GM19463 (cell line): ENCODE measurements around the gene RAB40C.

Experiments
- ATAC-seq: cut with Tn5 transposase; IDR thresholded peaks from one replicate; pipeline ENCODE4 v1.9.1; 2021; ENCODE audit warnings: mild to moderate bottlenecking, moderate library complexity; ENCODE audit not compliant: unreplicated experiment

The RAB40C gene

DNA sequence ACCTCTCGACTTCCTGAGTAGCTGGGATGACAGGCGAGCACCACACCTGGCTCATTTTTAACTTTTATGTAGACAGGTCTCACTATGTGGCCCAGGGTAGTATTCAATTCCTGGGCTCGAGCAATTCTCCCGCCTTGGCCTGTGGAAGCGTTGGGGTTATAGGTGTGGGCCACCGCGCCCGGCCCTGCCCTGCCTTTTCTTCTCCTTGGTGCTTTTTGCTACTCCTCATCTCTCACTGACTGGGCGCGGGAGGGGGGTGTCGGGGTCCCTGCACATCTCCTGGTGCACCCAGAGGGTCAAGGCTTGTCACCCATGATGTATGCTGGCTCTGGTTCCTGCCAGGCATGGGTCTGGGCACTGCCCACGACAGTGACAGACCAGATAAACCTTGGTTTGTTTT is 54.7 kb downstream of the RAB40C start:
- no peak for ATAC-seq

DNA sequence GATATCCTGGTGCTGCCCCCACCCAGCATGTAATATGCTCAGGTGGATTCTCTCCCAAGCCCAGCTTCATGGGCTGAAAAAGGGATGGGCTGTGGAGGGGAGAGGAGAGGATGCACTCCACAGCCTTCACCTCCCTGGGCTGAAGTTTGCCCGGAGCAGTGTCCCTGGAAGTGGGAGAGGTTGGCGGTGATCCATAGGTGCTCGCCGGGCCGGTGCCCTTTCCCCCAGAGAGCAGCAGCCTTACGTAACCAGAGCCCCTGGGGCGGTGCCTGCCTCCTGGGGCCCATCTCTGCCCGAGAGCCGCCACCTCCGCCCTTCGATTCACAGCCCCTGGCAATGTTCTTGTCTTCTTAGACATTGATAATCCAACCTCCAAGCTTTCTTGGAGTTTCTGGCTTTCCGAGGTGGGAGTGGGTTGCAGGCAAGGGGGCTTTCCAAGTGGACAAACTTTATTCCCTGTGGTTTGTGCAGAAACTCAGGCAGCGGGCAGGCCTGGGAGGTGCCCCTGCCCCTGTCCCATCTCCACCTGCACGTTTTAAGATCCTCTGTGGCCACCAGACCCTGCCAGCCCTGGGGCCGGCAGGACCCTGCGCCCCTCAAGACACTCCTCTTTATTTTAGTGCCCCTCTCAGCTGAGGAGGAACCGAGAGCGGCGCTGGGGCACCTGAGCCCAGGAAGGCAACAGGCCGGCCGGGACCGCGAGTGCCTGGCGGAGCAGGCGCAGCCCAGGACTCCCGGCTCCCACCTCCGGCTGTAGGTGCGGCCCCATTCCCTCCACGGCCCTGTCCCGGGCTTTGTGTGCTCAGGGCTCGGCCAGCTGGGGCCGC is 56.2 kb downstream of the RAB40C start:
- ATAC-seq = no peak

DNA sequence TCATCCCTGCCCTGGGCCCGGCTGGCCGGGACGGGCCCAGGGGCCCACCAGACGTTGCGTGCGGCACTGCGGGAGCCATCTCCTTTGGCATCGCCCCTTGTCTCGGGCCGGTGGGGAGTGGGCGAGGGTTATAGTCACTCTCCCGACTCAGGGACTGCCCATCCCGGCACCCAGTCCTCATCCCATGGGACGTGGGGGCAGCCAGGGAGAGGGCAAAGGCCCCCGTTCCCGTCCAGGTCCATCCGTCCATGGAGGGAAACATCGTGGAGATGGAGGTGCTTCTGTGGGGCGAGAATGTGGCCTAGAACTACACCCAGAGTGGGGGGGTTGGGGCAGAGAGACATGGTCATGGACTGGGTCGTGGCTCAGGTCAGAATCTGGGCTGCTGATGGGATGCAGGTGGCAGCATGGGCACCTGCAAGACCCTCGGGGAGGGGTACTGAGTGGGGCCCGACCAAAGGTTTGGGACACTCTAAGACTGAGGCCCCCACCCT is 56.9 kb downstream of the RAB40C start:
- ATAC-seq = no peak

DNA sequence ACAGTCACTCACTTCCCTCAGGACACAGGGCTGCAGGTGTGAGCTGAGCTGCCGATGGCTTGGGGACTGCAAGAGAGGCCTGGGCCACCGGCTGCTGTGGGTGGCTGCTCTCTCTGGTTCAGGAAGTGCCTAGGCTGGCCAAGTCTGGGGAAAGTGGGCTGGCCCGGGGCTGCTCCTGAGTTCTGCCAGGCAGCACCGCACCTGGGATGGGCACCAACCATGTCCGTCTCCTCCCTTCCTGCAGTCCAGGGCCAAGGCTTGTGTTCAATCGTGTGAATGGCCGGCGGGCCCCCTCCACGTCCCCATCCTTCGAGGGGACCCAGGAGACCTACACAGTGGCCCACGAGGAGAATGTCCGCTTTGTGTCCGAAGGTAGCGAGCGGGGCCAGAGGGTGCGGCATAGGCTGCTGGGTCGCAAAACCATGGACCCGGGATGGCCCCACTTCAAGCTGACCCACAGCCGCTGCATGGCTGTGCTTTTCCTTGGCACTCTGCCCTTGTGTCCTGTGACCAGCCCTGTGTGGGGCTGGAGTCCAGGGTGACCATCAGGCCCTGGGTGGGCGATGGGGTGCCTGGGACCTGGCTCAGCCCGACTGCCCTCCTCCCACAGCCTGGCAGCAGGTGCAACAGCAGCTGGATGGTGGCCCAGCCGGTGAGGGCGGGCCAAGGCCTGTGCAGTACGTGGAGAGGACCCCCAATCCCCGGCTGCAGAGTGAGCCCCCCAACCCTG is 57.5 kb downstream of the RAB40C start:
- ATAC-seq = no peak

DNA sequence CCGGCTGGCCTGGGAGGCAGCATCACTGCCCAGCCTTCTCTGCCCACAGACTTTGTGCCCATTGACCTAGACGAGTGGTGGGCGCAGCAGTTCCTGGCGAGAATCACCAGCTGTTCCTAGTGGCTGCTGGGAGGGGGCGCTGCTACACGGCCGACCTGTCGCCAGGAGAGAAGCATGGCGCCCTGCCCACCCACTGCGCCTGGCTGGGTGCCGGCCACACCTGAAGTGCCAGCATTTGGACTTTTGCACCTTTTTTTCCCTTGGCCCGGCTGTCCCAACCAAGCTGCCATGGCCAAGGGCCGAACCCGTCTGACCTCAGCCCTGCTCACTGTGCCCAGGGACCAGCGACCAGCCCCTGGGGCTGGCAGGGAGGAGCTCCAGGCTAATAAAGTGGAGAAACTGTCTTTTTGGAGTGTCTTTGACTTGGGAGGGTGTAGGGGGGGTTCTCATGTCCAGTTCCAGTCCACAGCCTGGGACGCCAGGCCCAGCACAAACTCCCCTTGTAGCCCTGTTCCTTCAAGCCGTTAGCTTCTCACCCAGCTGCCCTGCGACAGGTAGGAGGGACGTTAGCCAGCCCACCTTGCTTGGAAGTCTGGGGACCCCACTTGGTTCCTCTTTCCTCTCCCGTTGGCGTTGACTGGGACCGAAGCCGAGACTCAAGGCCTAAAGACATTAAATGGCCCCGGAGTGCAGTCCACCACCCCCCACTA is 58.4 kb downstream of the RAB40C start:
- ATAC-seq = no peak

DNA sequence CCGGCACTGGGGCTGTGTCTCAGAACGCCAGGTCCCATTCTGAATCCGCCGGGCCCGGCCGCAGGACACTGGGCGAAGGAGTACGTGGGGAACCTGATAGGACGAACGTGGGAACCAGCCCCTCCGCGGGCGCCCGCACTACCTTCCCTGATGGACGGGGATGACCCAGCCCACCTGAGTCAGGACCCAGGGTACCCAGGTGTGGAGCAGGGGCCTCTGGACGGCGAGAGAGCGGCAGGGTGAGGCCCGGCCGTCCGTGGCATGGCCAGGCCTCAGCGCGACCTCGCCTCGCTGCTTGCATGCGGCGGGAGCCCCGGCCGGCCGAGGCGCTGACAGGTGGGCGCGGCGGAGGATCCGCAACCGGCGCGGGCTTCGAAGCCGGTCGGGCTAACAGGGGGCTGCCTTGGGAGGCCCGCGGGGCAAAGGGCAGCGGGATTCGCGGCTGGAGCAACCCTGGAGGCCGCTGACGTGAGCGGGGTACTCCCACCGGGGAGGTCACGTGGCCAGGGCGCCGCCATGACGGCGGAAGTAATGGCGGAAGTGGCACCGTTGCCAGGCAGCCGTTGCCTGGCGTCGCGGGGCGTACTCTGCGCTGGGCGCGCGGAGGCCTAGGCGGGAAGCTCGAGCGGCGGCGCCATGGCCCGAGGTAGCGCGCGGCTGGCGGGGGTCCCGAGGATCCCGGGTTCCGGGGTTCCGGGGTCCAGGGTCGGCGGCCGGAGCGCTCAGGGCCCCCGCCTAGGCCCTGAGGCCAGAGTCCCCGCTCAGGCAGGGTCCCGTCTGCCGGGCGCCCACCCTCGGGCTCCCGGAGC is 59.1 kb downstream of the RAB40C start, which contains the start of gene WDR90:
WDR90 (plus strand) TSS at position 585 of the 809 bp plus-strand sequence; CDS start at position 637, 52 bp downstream.
- peak; percentile 86 for ATAC-seq

DNA sequence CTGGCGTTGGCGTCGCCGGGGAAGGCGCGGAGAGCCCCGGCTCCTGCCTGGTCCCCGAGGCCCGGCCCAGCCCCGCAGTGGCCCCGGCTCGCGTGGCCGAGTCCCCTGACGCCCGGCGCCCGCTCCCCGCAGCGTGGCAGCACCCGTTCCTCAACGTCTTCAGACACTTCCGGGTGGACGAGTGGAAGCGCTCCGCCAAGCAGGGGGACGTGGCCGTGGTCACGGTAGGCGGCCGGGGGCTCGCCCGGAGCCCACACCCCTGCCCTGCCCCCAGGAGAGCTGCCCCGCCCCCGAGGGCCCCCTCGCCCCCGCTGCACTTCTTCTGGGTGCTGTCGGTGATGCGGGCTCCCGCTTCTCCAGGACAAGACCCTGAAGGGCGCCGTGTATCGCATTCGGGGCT is 59.8 kb downstream of the RAB40C start:
- peak; percentile 8 for ATAC-seq

DNA sequence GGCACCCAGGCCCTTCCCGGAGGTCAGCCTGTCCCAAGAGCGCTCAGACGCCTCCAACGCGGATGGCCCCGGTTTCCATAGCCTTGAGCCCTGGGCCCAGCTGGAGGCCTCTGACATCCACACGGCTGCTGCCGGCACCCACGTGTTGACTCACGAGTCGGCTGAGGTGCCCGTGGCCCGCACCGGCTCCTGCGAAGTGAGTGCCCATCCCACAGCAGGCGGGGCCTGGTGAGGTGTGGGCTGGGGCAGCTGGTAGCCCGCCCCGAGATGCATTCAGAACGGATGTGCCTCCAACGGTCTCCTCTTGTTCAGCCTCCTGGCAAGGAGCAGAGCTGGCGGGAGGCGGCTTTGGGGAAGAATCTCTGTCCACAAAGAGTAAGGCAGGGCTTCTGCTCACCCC is 62.0 kb downstream of the RAB40C start:
- ATAC-seq = no peak

DNA sequence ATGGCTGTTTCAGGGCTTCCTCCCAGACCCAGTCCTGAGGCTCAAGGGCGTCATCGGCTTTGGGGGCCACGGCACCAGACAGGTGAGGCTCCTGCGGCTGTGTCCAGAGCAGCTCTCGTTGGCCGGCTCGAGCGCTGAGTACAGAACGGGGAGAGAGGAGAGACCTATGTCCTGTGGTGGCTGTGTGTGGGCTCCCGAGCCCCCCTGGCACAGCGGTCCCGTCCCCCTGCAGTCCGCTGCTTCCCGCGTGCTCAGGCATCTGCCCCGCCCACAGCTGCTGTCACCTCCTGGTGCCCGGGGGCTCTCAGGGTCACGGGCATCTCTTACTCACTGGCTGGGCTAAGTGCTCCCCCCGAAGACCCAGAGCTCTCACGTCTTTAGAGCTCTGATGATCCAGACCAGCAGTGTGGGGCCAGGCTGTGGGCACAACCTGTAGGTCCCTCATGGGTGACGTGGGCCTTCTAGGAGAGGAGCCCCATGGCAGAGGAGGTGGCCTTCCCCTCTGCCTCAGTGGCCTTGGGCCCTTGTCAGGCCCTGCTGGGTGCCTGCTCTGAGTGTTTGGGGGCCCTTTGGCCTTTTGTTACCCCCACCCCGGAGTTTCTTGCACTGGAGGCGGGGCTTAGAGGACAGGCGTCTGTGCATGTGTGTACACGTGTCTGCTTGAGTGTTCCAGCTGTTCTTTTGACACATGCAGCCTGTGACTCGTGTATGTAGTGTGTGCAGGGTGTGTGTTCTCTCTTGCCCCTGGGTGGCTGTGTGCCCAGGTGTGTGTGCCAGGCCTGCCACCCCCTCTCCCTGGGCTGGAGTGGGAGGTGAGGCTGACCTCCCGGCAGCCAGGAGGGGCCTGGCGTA is 62.8 kb downstream of the RAB40C start:
- no peak for ATAC-seq

DNA sequence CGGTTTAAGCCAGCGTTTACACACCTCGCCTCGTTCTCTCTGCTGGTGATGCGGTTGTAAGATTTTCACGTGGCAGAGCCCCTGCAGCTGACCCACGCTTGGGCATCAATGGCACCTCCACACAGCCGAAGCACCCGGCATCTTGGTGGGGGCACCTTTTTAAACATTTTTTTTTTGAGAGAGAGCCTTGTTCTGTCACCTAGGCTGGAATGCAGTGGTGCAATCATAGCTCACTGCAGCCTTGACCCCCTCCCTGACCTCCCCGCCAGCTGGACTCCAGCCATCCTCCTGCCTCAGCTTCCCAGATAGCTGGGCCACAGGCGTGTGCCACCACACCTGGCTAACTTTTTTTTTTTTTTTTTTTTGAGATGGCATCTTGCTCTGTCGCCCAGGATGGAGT is 64.2 kb downstream of the RAB40C start:
- no peak for ATAC-seq

DNA sequence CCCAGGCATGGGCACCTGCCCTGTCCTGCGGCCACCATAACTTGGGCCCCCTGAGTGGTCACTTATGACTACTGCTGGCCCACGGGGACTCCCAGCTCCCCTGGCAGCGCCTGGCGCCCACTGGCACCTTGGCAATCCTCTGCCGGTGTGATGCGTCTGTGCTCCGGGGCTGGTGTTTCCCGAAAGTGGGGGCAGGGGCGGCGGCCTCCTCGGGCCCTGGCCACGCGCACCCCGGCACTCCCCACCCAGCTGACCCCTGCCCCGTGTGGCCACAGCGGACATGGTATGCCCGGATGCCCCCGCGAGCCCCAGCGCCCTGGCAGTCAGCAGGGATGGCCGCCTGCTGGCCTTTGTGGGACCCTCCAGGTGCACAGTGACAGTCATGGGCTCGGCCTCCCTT is 67.6 kb downstream of the RAB40C start:
- no peak for ATAC-seq

DNA sequence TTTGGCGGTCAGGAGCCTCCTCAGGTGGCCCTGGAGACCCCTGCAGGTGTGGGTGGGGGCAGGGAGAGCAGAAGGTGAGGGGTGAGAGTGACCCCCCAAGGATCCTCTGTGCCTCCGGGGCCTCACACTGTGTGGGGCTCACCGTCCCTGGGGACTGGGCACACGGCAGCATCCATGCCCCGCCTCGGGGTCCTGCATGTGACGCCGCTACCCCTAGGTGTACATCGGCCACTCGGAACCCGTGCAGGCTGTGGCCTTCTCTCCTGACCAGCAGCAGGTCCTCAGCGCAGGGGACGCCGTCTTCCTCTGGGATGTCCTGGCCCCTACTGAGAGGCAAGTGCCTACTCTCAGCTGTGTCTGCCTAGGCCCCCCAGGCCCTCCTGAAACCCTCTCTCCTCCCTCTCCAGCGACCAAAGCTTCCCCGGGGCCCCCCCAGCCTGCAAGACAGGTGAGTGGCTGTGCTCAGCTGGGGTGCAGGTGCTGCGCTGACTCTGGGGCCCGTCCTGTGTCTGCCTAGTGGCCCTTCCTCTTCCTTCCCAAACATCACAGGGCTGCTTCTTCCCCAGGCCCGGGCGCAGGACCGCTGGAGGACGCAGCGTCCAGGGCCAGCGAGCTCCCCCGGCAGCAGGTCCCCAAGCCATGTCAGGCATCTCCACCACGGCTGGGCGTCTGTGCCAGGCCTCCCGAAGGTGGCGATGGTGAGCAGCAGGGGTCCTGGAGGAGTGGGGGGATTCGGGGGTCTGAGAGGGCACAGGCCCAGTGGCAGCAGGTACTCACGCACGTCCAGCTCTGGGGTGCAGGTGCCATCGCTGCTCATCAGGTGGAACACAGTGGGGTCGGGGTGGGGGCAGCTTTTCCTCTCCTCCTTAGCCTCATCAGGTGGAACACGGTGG is 69.1 kb downstream of the RAB40C start:
- no peak for ATAC-seq

DNA sequence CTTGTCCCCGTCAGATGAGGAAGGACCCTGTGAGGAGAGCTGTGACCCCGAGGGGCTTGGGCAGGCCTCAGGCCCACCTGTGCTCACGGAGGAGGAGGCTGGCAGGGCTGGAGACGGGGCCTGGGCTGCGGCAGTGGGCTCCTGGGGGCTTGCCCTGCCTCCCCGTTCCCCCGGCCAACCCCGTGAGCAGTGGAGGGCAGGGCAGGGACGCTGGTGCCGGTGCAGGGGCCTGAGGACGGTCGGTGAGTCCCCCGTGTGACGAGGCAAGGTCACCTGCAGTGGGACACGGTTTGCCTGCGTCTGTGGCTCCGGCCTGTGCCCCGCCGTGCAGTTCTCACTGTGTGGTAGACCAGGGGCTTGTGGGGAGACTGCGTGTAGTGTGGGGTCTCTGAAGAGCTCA is 69.8 kb downstream of the RAB40C start:
- no peak for ATAC-seq

DNA sequence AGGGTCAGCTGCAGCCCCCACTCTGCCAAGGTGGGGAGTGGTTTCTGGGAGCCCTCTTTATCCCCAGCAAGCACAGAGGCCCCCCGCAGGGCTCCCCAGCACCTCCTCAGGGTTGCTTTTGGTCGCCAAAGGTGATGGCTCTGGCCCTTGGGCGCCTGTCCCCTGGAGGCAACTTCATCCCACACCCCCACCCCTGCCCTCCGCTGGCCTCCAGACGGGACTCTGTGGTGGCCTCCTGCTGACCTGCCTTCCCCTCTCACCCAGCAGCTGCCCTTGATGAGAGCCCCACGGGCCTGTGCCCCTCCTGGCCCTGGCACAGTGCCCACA is 70.2 kb downstream of the RAB40C start:
- no peak for ATAC-seq

DNA sequence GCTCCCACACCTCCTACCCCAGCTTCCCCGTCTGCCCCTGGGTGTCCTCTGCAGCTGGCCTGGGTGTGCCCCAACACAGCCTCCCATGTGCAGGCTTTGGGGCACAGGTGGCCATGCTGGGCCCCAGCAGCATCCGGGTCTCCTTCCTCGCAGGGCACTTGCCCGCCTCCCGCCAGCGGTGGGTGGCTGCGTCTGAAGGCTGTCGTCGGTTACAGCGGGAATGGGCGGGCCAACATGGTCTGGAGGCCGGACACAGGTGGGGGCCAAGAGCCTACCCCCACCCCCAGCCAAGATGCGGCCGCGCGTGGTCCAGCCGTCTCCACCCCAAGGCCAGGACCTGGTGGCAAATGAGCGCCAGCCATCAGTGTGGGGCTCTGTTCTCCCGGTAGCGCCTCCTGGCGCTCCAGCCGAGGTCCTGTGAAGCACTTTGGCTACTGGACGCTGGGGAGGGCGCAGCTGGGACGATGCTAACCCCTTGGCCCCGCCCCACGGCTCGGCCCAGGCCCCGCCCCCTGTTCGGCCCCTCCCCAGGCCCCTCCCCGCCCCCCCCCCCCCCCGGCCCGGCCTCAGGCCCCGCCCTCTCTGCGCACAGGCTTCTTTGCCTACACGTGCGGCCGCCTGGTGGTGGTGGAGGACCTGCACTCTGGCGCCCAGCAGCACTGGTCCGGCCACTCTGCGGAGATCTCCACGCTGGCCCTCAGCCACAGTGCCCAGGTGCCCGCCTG is 70.8 kb downstream of the RAB40C start:
- peak; percentile 78 for ATAC-seq

DNA sequence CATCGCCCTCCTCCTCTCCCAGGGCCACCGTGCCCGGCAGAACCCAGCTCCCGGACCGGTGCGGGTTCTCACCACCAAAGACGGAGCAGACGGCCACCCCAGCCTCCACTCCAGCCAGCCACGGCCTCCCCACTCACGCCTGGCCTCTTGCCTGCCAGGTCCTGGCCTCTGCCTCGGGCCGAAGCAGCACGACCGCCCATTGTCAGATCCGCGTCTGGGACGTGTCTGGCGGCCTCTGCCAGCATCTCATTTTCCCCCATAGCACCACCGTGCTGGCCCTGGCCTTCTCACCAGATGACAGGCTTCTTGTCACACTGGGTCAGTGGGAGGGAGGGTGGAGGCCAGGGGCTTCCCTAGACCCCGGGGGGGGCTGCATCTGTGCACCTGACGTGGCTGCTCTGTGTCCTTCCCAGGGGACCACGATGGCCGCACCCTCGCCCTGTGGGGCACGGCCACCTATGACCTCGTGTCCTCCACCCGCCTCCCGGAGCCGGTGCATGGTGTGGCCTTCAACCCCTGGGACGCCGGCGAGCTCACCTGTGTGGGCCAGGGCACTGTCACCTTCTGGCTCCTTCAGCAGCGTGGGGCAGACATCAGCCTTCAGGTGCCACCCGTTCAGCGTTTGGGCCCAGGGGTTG is 71.4 kb downstream of the RAB40C start:
- no peak for ATAC-seq

DNA sequence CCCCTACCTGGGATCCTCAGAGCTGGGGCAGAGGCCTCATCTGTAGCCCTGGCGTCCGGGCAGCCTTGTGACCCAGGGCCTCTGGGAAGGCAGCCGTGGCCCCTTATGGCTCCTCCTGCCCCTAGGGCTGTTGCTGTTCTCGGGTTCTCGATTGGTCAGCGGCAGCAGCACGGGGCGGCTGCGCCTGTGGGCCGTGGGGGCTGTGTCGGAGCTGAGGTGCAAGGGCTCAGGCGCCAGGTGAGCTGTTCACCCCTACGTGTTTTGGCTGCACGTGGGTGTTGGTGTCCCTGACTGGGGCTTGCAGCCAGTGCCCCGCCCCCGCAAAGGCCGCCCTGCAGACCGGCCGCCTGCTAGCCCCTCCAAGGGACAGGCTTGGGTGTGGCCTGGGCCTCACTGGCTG is 72.2 kb downstream of the RAB40C start:
- ATAC-seq = no peak

DNA sequence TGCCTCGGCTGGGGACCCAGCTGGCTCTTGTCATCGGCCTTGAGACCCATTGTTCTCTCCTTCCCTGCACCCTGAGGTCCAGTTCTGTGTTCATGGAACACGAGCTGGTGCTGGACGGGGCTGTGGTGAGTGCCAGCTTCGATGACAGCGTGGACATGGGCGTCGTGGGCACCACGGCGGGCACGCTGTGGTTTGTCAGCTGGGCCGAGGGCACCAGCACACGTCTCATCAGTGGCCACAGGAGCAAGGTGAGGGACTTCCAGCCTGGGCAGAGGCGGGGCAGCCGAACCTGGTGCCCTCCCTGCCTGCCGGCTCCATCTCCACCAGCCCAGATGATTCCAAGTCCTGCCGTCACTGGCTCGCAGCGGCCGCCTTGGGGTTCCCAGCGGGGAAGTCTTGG is 72.7 kb downstream of the RAB40C start:
- ATAC-seq = no peak
